Caco-2 (cell line): ENCODE results near the gene PSTK. TPM values are rescaled to one million over a fixed set of nuclear protein-coding genes. Genes with fewer than 3 reads are reported as not detected.

Experiments used
- BruUV-seq: library from RNA; stranded (reverse); fragments of 400-500 nt; replicated peaks from 2 replicates; lab custom pipeline; 2021; lab: Mats Ljungman, UMichigan
- CTCF ChIA-PET: fragments of 300-600 bp; sonication (Branson Sonifier 250); formaldehyde crosslinking; loops from one replicate; lab custom pipeline; 2022; ENCODE audit warnings: antibody characterized with exemption; lab: Charles Lee
- POLR2A ChIA-PET: fragments of 300-600 bp; sonication (Branson Sonifier 250); formaldehyde crosslinking; loops from one replicate; lab custom pipeline; 2022; ENCODE audit warnings: antibody characterized with exemption; lab: Charles Lee
- DNase-seq, 2 experiments: peaks; one replicate each; pipeline versions ENCODE4 v3.0.0 to v3.0.0-alpha.2; 2020 to 2022
- H3K27me3 ChIP-seq: replicated peaks from 2 replicates; pipeline ENCODE4 v1.6.0; 2011; ENCODE audit warnings: low read length; ENCODE audit not compliant: control insufficient read depth, insufficient read depth
- H3K36me3 ChIP-seq: 2 replicates; pipeline ENCODE4 v1.5.1; 2011; ENCODE audit warnings: low read length; ENCODE audit not compliant: control insufficient read depth, insufficient read depth
- H3K4me1 ChIP-seq: fragments of 250-450 bp; sonication (Bioruptor Pico); 2 replicates; pipeline ENCODE4 v1.5.1; 2020; ENCODE audit warnings: mild to moderate bottlenecking
- H3K4me3 ChIP-seq: 2 replicates; pipeline ENCODE4 v1.5.1; 2011; ENCODE audit warnings: low read depth, mild to moderate bottlenecking, control low read depth, low read length
- H3K9me3 ChIP-seq: fragments of 250-450 bp; sonication (Bioruptor Pico); 2 replicates; pipeline ENCODE4 v1.5.1; 2020; ENCODE audit warnings: mild to moderate bottlenecking, moderate library complexity
- H3K27ac Mint-ChIP-seq: one replicate; pipeline ENCODE4 v1.8.0; 2022; ENCODE audit warnings: mixed read lengths; ENCODE audit not compliant: unreplicated experiment
- H3K27me3 Mint-ChIP-seq: one replicate; pipeline ENCODE4 v1.8.0; 2022; ENCODE audit warnings: mixed read lengths; ENCODE audit not compliant: insufficient read depth, unreplicated experiment
- H3K36me3 Mint-ChIP-seq: one replicate; pipeline ENCODE4 v1.8.0; 2022; ENCODE audit warnings: mild to moderate bottlenecking, mixed read lengths; ENCODE audit not compliant: insufficient read depth, unreplicated experiment
- H3K4me1 Mint-ChIP-seq: one replicate; pipeline ENCODE4 v1.8.0; 2022; ENCODE audit warnings: low read depth, mixed read lengths; ENCODE audit not compliant: unreplicated experiment
- H3K4me3 Mint-ChIP-seq: one replicate; pipeline ENCODE4 v1.8.0; 2022; ENCODE audit warnings: mild to moderate bottlenecking, moderate library complexity, mixed read lengths; ENCODE audit not compliant: unreplicated experiment
- H3K9me3 Mint-ChIP-seq: one replicate; pipeline ENCODE4 v1.8.0; 2022; ENCODE audit warnings: mixed read lengths; ENCODE audit not compliant: unreplicated experiment
- intact Hi-C: fragments of 100-400 bp; cut with micrococcal nuclease; formaldehyde crosslinking; loops from one replicate; pipeline ENCODE4 v1.10.0; 2022; ENCODE audit not compliant: unreplicated experiment
- total RNA-seq: library from RNA; stranded (reverse); gene quantifications from 2 replicates; pipeline ENCODE4 v1.2.3, GENCODE V29; 2022
- TF ChIP-seq, protein P1 (sequence below), 2 experiments: fragments of 200-600 bp in 1 of 2; IDR thresholded peaks; 1 replicate in 1 of 2; 2 replicates in 1 of 2; pipeline versions ENCODE4 v1.5.1 to v1.8.0; 2011 to 2022; ENCODE audit warnings: antibody characterized with exemption in 1 of 2, control low read depth in 1 of 2, inconsistent platforms in 1 of 2, low read depth in 1 of 2, low read length in 1 of 2, mild to moderate bottlenecking in 1 of 2, moderate library complexity in 1 of 2; ENCODE audit not compliant: insufficient read depth in 1 of 2, severe bottlenecking in 1 of 2, unreplicated experiment in 1 of 2

Gene PSTK
- total RNA-seq, 1 experiment from 2014 or later: 8.2 TPM

DNA sequence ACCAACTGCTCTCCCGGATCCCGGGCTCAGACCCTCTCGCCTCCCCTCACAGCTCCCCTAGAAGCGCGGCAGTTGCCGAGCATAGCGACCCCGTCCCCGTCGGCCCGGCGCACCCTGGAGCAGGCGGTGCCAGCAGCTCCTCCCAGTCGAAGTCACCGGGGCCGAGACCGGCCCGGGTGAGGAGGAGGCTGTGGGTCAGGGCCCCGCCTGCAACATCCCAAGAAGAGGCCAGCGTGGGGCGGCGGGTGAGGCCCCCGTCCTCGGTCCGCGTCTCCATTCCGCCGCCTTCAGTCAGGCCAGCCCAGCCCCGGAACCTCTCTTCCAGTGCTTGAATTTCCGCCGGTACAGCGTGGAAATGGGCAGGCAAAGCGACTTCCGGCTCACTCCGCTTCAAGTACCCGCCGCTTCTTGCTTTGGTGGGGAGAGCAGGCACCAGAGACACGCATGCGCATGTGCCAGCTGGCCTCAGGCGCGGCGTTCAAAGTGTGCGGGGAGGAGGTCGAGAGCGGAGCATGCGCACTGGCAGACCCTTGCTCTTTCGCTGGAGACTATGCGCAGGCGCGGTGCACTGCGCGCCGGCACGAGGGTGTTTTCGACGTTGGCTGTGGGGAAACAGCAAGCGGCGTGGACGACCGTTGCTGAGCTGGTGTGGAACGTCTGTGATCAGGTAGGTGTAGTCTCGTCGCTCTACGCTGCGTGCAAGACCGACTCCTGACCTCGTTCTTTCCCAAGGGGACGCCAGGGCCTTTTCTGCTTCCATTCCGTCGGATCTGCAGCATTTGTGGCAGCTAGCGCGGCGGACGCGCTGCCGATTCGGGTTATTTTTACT, 26.1 kb upstream of the PSTK start, which contains the start of gene C10orf88:
Gene C10orf88 (minus strand): TSS at position 326 of the 829 bp plus-strand sequence. CDS start 49 bp downstream, at position 277.
- TF ChIP-seq, protein P1, sequence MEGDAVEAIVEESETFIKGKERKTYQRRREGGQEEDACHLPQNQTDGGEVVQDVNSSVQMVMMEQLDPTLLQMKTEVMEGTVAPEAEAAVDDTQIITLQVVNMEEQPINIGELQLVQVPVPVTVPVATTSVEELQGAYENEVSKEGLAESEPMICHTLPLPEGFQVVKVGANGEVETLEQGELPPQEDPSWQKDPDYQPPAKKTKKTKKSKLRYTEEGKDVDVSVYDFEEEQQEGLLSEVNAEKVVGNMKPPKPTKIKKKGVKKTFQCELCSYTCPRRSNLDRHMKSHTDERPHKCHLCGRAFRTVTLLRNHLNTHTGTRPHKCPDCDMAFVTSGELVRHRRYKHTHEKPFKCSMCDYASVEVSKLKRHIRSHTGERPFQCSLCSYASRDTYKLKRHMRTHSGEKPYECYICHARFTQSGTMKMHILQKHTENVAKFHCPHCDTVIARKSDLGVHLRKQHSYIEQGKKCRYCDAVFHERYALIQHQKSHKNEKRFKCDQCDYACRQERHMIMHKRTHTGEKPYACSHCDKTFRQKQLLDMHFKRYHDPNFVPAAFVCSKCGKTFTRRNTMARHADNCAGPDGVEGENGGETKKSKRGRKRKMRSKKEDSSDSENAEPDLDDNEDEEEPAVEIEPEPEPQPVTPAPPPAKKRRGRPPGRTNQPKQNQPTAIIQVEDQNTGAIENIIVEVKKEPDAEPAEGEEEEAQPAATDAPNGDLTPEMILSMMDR (IDR thresholded peaks at IDR 0.05; ENCODE audit: insufficient read depth in 1 of 2, low read depth in 1 of 2, low read length in 1 of 2, severe bottlenecking in 1 of 2, unreplicated experiment in 1 of 2): no peak
- H3K4me3 ChIP-seq: peak within 1 kb of the TSS; percentile 68
- ChIA-PET POLR2A (interaction anchor here (0.6 to 2.0 kb wide), 4 partner anchors 26 to 1082 kb away, joined by 3 to 16 read pairs (median 4); partner anchors contain the start of genes FAM24B and PSTK), CTCF (interaction anchor here (1.0 kb wide), 1 partner anchor 26 kb away, joined by 4 read pairs; the partner anchor contains the start of gene PSTK)
- peak; percentile 97 to 99 for DNase-seq
- no peaks in the 10 kb centered on the region for H3K9me3 Mint-ChIP-seq
- H3K27ac Mint-ChIP-seq: peak within 1 kb of the TSS; percentile 79
- peaks cover 26% of the 10 kb centered on the region for H3K4me1 ChIP-seq
- peaks cover 20% of the 10 kb centered on the region for H3K4me1 Mint-ChIP-seq
- peak within 1 kb of the TSS; percentile 91 for H3K4me3 Mint-ChIP-seq
- H3K27me3 Mint-ChIP-seq: no peaks in the 10 kb centered on the region
- no peaks in the 10 kb centered on the region for H3K27me3 ChIP-seq
- H3K36me3 Mint-ChIP-seq: peaks cover 12% of the 10 kb centered on the region
- no TSS peak for BruUV-seq
- no peaks in the 10 kb centered on the region for H3K9me3 ChIP-seq
- H3K36me3 ChIP-seq: no peaks in the 10 kb centered on the region; the same call in 1 of the 2 replicates
- intact Hi-C loops: loop anchor here (1.0 to 10.0 kb wide), 3 partner anchors 26 to 79 kb away; partner anchors contain the start of genes ACADSB, FAM24B, IKZF5 and PSTK

DNA sequence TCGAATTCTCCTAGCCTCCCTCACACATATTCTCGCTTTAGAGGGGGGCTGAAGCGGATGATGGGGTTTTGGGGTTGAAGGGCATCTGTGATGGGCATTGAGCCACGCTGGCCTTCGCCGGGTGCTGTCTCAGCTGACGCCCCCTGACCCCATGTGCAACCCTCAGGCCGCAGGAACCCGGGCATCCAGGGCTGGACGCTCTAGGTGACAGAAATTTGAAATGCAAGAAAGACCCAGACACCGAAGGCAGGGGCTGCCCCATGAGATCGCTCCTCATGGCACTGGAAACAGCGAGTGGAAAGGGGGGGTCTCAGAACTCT, 25.5 kb upstream of the PSTK start:
- DNase-seq: peak in 1 of 2 experiments; percentile 14
- Histone ChIP-seq H3K27me3 (no peaks in the 10 kb centered on the region), H3K4me3 (peak overlapping the region; percentile 68), H3K36me3 (no peaks in the 10 kb centered on the region; the same call in 1 of the 2 replicates), H3K4me1 (peaks cover 26% of the 10 kb centered on the region), H3K9me3 (no peaks in the 10 kb centered on the region)
- TF ChIP-seq, protein P1 (IDR thresholded peaks at IDR 0.05; ENCODE audit: insufficient read depth in 1 of 2, low read depth in 1 of 2, low read length in 1 of 2, severe bottlenecking in 1 of 2, unreplicated experiment in 1 of 2): no peak
- Mint-ChIP-seq H3K27ac (peak overlapping the region; percentile 79), H3K27me3 (no peaks in the 10 kb centered on the region), H3K4me3 (peak overlapping the region; percentile 91), H3K36me3 (peaks cover 12% of the 10 kb centered on the region), H3K4me1 (peaks cover 20% of the 10 kb centered on the region), H3K9me3 (no peaks in the 10 kb centered on the region)
- TSS peak; percentile 54 for BruUV-seq
- CTCF ChIA-PET: interaction anchor here (1.0 kb wide), 1 partner anchor 26 kb away, joined by 4 read pairs; the partner anchor contains the start of gene PSTK
- intact Hi-C loops: loop anchor here (1.0 to 10.0 kb wide), 3 partner anchors 26 to 80 kb away; partner anchors contain the start of genes ACADSB, FAM24B, IKZF5 and PSTK
- POLR2A ChIA-PET: interaction anchor here (0.6 to 2.0 kb wide), 3 partner anchors 26 to 1081 kb away, joined by 3 to 16 read pairs (median 5); partner anchors contain the start of genes FAM24B and PSTK

DNA sequence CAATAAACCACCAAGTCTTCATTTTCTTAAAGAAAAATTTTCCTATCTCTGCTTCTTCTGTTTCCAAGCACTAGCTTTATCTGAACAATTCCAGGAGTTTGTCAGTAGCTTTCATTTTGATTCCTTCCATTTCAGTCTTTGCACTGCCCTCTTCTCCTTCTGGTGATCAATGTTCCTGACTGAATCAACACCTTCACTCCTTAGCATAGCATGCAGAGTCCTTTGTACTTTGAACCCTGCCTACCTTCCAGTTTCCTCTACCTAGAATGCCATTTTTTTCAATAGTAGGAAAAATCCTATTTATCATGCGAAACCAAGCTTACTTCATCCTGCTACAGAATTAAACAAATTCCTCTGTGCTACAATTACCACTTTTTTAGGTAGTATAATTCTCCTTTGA, 24.3 kb upstream of the PSTK start:
- Histone ChIP-seq H3K9me3 (no peaks in the 10 kb centered on the region), H3K27me3 (no peaks in the 10 kb centered on the region), H3K4me1 (peaks cover 26% of the 10 kb centered on the region), H3K36me3 (no peaks in the 10 kb centered on the region; the same call in 1 of the 2 replicates), H3K4me3 (no peak overlapping the region)
- Mint-ChIP-seq H3K4me3 (peak overlapping the region; percentile 62), H3K27ac (no peak overlapping the region), H3K4me1 (peaks cover 20% of the 10 kb centered on the region), H3K9me3 (no peaks in the 10 kb centered on the region), H3K36me3 (peaks cover 12% of the 10 kb centered on the region), H3K27me3 (no peaks in the 10 kb centered on the region)
- DNase-seq: no peak
- BruUV-seq: no TSS peak
- TF ChIP-seq, protein P1 (IDR thresholded peaks at IDR 0.05; ENCODE audit: insufficient read depth in 1 of 2, low read depth in 1 of 2, low read length in 1 of 2, severe bottlenecking in 1 of 2, unreplicated experiment in 1 of 2): no peak
- intact Hi-C loops: loop anchor here (2.0 to 10.0 kb wide), 2 partner anchors 53 to 81 kb away; partner anchors contain the start of genes ACADSB, FAM24B and IKZF5
- ChIA-PET POLR2A (interaction anchor here (0.6 kb wide), 2 partner anchors 25 to 77 kb away, joined by 3 read pairs; no protein-coding TSS in a partner anchor), CTCF (interaction anchor here (1.0 kb wide), 1 partner anchor 25 kb away, joined by 3 read pairs; the partner anchor contains the start of gene PSTK)
